Measurements from ENCODE around the gene SRBD1. TPM values are rescaled to one million over a fixed set of nuclear protein-coding genes. Genes with fewer than 3 reads are reported as not detected.

The SRBD1 gene
- total and polyA plus RNA-seq, 2 experiments from 2014 or later, result 27.4 to 46.3 TPM

DNA sequence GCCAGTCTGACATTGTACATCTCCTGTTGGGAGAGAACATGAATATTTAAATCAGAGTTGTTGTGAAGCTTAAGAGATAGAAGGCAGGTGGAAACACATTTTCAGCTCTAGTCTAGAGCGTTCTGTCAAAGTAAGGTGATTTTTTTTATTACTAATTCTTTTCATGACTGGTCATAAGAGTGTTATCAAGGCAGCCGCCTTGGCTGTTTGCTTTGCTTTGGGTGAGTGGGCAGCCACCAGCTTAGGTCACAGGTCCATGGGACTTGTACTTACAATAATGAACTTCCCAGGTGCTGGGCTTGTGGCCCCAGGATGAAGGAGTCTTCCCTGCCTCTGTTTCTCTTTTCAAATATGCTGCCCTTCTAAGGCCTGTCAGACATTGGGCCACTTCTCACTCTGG lies 256.3 kb downstream of the SRBD1 start:
- peaks cover 18% of the 10 kb centered on the region for H3K4me1 Mint-ChIP-seq
- Histone ChIP-seq H3K27me3 (ENCODE audit: insufficient read depth) (no peaks in the 10 kb centered on the region), H3K4me3 (no peak overlapping the region)

More for the DNA sequence above, 256.3 kb downstream of the SRBD1 start:
- H3K9me2 ChIP-seq (ENCODE audit: insufficient read depth), result peaks cover 36% of the 10 kb centered on the region
- no peak for ATAC-seq
- Mint-ChIP-seq H3K27me3 (ENCODE audit: insufficient read depth, low read depth, poor library complexity) (peaks cover 2% of the 10 kb centered on the region), H3K4me3 (no peak overlapping the region), H3K9me3 (no peaks in the 10 kb centered on the region; the same call in 2 of the 3 replicates), H3K36me3 (ENCODE audit: low read depth) (no peaks in the 10 kb centered on the region; the same call in 2 of the 3 replicates), H3K27ac (no peak overlapping the region)
- no peaks in the 10 kb centered on the region for H3K79me2 ChIP-seq (replicated peaks; ENCODE audit: insufficient read depth)
- no peak for DNase-seq (ENCODE audit: low spot score)
- H3K36me3 ChIP-seq (ENCODE audit: insufficient read depth), result no peaks in the 10 kb centered on the region
- no peak overlapping the region for H3K4me2 ChIP-seq
- no peaks in the 10 kb centered on the region for H3F3A ChIP-seq (replicated peaks; ENCODE audit: low read depth)
- no peak for TF ChIP-seq POLR2AphosphoS5 (IDR thresholded peaks at IDR 0.05; ENCODE audit: low read depth)
- TF ChIP-seq ZNF331 (CRISPR knock-in tag; IDR thresholded peaks at IDR 0.05; ENCODE audit: low read depth), result no peak
- TF ChIP-seq CREB1 (CRISPR knock-in tag; IDR thresholded peaks at IDR 0.05; ENCODE audit: low read depth), result no peak
- TF ChIP-seq, protein P1, sequence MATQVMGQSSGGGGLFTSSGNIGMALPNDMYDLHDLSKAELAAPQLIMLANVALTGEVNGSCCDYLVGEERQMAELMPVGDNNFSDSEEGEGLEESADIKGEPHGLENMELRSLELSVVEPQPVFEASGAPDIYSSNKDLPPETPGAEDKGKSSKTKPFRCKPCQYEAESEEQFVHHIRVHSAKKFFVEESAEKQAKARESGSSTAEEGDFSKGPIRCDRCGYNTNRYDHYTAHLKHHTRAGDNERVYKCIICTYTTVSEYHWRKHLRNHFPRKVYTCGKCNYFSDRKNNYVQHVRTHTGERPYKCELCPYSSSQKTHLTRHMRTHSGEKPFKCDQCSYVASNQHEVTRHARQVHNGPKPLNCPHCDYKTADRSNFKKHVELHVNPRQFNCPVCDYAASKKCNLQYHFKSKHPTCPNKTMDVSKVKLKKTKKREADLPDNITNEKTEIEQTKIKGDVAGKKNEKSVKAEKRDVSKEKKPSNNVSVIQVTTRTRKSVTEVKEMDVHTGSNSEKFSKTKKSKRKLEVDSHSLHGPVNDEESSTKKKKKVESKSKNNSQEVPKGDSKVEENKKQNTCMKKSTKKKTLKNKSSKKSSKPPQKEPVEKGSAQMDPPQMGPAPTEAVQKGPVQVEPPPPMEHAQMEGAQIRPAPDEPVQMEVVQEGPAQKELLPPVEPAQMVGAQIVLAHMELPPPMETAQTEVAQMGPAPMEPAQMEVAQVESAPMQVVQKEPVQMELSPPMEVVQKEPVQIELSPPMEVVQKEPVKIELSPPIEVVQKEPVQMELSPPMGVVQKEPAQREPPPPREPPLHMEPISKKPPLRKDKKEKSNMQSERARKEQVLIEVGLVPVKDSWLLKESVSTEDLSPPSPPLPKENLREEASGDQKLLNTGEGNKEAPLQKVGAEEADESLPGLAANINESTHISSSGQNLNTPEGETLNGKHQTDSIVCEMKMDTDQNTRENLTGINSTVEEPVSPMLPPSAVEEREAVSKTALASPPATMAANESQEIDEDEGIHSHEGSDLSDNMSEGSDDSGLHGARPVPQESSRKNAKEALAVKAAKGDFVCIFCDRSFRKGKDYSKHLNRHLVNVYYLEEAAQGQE (IDR thresholded peaks at IDR 0.05; ENCODE audit: unreplicated experiment), result no peak
- no peak for TF ChIP-seq STAT1 (IDR thresholded peaks at IDR 0.05; ENCODE audit: unreplicated experiment)
- no peak for TF ChIP-seq EZH2 (IDR thresholded peaks at IDR 0.05; ENCODE audit: low read depth, unreplicated experiment)
- TF ChIP-seq JUNB (IDR thresholded peaks at IDR 0.05; ENCODE audit: unreplicated experiment), result no peak
- no peak for TF ChIP-seq NANOG (IDR thresholded peaks at IDR 0.05; ENCODE audit: borderline replicate concordance)
- no peak for TF ChIP-seq EZH2phosphoT487 (IDR thresholded peaks at IDR 0.05; ENCODE audit: unreplicated experiment)
- TF ChIP-seq, protein P2, sequence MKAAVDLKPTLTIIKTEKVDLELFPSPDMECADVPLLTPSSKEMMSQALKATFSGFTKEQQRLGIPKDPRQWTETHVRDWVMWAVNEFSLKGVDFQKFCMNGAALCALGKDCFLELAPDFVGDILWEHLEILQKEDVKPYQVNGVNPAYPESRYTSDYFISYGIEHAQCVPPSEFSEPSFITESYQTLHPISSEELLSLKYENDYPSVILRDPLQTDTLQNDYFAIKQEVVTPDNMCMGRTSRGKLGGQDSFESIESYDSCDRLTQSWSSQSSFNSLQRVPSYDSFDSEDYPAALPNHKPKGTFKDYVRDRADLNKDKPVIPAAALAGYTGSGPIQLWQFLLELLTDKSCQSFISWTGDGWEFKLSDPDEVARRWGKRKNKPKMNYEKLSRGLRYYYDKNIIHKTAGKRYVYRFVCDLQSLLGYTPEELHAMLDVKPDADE (IDR thresholded peaks at IDR 0.05), result no peak
- TF ChIP-seq, protein P3, sequence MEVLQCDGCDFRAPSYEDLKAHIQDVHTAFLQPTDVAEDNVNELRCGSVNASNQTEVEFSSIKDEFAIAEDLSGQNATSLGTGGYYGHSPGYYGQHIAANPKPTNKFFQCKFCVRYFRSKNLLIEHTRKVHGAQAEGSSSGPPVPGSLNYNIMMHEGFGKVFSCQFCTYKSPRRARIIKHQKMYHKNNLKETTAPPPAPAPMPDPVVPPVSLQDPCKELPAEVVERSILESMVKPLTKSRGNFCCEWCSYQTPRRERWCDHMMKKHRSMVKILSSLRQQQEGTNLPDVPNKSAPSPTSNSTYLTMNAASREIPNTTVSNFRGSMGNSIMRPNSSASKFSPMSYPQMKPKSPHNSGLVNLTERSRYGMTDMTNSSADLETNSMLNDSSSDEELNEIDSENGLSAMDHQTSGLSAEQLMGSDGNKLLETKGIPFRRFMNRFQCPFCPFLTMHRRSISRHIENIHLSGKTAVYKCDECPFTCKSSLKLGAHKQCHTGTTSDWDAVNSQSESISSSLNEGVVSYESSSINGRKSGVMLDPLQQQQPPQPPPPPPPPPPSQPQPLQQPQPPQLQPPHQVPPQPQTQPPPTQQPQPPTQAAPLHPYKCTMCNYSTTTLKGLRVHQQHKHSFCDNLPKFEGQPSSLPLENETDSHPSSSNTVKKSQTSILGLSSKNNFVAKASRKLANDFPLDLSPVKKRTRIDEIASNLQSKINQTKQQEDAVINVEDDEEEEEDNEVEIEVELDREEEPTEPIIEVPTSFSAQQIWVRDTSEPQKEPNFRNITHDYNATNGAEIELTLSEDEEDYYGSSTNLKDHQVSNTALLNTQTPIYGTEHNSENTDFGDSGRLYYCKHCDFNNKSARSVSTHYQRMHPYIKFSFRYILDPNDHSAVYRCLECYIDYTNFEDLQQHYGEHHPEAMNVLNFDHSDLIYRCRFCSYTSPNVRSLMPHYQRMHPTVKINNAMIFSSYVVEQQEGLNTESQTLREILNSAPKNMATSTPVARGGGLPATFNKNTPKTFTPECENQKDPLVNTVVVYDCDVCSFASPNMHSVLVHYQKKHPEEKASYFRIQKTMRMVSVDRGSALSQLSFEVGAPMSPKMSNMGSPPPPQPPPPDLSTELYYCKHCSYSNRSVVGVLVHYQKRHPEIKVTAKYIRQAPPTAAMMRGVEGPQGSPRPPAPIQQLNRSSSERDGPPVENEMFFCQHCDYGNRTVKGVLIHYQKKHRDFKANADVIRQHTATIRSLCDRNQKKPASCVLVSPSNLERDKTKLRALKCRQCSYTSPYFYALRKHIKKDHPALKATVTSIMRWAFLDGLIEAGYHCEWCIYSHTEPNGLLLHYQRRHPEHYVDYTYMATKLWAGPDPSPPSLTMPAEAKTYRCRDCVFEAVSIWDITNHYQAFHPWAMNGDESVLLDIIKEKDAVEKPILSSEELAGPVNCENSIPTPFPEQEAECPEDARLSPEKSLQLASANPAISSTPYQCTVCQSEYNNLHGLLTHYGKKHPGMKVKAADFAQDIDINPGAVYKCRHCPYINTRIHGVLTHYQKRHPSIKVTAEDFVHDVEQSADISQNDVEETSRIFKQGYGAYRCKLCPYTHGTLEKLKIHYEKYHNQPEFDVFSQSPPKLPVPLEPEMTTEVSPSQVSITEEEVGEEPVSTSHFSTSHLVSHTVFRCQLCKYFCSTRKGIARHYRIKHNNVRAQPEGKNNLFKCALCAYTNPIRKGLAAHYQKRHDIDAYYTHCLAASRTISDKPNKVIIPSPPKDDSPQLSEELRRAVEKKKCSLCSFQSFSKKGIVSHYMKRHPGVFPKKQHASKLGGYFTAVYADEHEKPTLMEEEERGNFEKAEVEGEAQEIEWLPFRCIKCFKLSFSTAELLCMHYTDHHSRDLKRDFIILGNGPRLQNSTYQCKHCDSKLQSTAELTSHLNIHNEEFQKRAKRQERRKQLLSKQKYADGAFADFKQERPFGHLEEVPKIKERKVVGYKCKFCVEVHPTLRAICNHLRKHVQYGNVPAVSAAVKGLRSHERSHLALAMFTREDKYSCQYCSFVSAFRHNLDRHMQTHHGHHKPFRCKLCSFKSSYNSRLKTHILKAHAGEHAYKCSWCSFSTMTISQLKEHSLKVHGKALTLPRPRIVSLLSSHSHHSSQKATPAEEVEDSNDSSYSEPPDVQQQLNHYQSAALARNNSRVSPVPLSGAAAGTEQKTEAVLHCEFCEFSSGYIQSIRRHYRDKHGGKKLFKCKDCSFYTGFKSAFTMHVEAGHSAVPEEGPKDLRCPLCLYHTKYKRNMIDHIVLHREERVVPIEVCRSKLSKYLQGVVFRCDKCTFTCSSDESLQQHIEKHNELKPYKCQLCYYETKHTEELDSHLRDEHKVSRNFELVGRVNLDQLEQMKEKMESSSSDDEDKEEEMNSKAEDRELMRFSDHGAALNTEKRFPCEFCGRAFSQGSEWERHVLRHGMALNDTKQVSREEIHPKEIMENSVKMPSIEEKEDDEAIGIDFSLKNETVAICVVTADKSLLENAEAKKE (CRISPR knock-in tag; IDR thresholded peaks at IDR 0.05), result no peak
- H3K27ac ChIP-seq (ENCODE audit: low read depth), result no peak overlapping the region
- H4K20me1 ChIP-seq (replicated peaks; ENCODE audit: insufficient read depth), result no peaks in the 10 kb centered on the region
- no peak overlapping the region for H2AFZ ChIP-seq
- H3K4me1 ChIP-seq (ENCODE audit: insufficient read depth), result 0 out of 2 replicates have a peak, but pooled peaks cover 5% of the 10 kb centered on the region
